Measurements from ENCODE around the gene RFXANK.

Gene RFXANK

GRCh38 chr19:19238126-19238894, 46.3 kb downstream of the RFXANK start:
- TF ChIP-seq, protein P1, sequence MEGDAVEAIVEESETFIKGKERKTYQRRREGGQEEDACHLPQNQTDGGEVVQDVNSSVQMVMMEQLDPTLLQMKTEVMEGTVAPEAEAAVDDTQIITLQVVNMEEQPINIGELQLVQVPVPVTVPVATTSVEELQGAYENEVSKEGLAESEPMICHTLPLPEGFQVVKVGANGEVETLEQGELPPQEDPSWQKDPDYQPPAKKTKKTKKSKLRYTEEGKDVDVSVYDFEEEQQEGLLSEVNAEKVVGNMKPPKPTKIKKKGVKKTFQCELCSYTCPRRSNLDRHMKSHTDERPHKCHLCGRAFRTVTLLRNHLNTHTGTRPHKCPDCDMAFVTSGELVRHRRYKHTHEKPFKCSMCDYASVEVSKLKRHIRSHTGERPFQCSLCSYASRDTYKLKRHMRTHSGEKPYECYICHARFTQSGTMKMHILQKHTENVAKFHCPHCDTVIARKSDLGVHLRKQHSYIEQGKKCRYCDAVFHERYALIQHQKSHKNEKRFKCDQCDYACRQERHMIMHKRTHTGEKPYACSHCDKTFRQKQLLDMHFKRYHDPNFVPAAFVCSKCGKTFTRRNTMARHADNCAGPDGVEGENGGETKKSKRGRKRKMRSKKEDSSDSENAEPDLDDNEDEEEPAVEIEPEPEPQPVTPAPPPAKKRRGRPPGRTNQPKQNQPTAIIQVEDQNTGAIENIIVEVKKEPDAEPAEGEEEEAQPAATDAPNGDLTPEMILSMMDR (IDR thresholded peaks at IDR 0.05; ENCODE audit: low read depth, low read length) = no peak
- DNase-seq (ENCODE audit: extremely low read depth, low read depth) = no peak

DNA sequence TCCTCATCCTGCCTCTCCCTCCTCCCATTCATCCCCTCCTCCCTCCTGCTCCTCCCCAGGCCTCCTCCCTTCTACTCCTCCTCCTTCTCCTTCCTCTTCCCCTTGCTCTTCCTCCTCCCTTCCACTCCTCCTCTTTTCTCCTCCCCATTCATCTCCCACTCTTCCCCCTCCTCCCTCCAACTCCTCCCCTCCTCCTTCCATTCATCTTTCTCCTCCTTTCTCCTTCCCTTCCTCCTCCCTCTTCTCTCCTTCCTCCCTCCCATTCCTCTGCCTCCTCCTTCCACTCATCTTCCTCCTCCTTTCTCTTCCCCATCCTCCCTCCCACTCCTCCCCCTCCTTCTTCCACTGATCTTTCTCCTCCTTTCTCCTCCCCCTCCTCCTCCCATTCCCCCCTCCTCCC, 47.6 kb downstream of the RFXANK start:
- DNase-seq (ENCODE audit: extremely low read depth, low read depth) = no peak

DNA sequence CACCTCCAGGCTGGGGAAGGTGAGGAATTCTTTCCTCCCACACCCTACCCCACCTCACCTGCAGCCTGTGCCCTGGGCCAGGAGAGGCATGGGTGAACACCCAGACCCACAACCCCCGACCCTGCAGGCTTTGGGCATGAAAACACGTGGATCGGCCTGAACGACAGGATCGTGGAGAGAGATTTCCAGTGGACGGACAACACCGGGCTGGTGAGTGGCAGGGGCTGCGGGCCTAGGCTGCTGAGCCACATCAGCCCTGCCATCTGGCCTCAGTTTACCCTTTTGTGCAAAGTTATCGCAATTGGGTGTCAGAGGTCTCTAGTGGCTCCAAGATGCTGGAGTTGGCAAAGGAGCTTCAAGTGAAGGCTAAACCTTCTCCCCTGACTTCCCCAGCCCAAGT, 48.4 kb downstream of the RFXANK start:
- no peak for DNase-seq (ENCODE audit: extremely low read depth, low read depth)

More for the DNA sequence above, 47.6 kb downstream of the RFXANK start:
- TF ChIP-seq, protein P1 (IDR thresholded peaks at IDR 0.05; ENCODE audit: low read depth, low read length) = no peak

GRCh38 chr19:19250196-19250801, 58.2 kb downstream of the RFXANK start:
- no peak for DNase-seq (ENCODE audit: extremely low read depth, low read depth)
- TF ChIP-seq, protein P1 (IDR thresholded peaks at IDR 0.05; ENCODE audit: low read depth, low read length) = no peak

More for the DNA sequence above, 48.4 kb downstream of the RFXANK start:
- TF ChIP-seq, protein P1 (IDR thresholded peaks at IDR 0.05; ENCODE audit: low read depth, low read length) = no peak
